ENCODE results near the gene NECTIN1.

NECTIN1 gene

GRCh38 chr11:119639642-119640205, 89.3 kb downstream of the NECTIN1 start:
- DNase-seq: no peak

GRCh38 chr11:119638851-119639250, 90.1 kb downstream of the NECTIN1 start:
- no peak for DNase-seq

DNA sequence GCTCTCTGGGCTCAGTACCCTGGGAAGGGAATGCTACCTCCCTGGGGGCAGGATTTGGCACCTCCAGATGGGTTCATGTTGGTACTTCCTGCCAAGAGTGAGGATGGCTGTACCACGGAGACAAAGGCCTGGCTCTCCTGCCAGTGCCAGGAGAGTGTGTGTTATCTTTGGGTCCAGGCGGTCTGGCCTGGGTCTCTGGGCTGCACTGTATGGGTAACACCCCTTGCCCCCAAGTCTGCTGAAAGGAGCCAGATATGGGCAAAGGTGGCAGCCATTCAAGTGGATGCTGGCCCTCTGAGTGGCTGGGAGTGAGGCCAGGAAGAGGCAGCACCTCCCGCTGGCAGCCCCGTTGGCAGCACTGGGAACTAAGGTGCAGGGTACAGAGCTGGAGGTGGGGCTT, 91.5 kb downstream of the NECTIN1 start:
- DNase-seq: no peak

DNA sequence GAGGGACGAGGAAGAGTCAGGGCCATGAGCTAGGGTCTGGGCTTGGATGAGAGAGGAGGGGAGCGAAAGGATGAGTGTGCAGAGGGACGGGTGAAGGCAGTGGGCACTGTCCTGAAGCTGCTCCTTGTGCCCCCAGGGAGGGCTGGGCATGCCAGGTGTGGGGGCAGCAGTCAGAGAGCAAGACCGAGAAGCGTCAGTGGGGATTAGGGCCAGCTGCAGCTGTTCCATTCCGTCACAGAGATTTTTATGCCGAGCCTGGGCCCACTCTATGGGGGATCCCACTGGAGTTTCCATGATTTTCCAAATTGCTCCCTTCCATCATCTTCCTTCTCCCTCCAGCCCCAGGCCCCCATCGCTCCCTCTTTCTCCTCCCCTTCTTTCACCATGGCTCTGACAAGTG, 93.2 kb downstream of the NECTIN1 start:
- no peak for DNase-seq

GRCh38 chr11:119635041-119635740, 93.8 kb downstream of the NECTIN1 start:
- DNase-seq: no peak

DNA sequence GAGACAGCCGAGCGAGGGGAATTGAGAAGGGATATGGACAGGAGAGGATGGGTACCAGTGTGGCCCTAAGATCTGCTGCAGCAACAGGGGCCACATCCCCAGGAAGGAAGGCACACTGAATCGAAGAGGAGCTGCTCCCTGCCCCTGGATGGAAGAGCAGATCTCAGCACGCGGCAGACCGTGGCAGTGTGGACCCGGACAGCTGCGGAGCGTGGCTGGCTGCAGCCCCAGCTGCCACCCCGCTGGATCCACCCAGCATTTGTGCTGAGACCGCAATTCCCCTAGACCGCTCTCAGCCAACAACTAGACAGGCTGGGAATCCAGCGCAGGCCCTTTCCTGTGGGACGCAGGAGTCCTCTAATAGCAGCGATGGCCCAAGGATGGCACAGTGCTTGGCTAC, 94.7 kb downstream of the NECTIN1 start:
- no peak for DNase-seq

DNA sequence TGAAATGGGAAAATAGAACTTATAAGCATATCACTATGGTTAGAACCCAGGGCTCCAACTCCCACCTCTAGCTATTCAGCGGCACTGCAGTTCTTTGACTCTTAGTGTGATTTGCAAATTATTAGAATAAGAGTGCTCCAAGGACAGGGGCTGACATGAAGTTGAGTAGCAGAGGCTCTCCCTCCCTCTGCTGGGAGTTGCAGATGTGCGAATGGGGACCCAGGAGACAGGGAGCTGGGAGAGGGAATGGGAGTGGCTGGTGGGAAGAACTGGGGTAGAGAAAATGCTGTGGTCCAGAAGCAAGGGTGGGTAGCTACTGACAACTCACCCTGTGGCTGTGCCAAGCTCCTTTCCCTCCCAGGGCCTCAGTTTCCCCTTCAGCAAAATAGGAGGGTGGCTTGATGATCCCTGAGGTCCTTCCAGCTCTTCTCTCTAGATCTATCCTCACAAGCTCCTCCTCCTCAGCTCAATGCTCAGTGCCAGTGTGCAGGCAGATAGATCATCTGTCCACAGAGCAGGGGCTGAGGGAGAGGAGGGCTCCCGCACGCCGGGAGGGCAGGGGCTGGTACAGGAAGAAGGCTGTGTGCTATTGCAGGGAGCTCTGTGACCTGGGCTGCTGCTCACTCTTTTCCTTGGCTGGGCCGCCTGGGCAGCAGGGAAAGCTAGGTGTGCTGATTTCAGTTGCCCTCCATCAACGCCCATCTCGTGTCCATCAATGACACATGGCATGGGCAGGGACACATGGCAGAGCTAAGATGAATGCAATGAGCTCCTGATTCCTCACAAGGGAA, 99.0 kb downstream of the NECTIN1 start:
- no peak for DNase-seq

DNA sequence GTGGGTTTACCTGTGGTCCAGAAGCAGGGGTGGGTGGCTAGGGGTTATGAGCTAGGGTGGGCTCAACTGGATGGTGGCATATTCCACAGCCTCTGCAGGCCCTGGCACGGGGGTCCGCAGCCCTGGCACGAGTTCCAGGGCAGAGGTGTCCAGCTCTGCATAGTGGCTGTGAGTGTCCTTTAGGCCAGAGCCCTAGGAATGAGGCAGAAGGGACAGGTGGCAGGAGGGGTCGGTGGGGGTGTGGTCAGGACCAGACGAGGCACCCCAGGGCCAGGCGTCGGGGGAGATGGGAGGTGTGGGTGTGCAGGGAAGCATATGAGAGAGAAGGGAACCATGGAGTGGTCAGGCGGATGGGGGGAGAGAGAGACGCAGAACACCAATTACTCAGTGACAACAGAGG, 99.9 kb downstream of the NECTIN1 start:
- no peak for DNase-seq

DNA sequence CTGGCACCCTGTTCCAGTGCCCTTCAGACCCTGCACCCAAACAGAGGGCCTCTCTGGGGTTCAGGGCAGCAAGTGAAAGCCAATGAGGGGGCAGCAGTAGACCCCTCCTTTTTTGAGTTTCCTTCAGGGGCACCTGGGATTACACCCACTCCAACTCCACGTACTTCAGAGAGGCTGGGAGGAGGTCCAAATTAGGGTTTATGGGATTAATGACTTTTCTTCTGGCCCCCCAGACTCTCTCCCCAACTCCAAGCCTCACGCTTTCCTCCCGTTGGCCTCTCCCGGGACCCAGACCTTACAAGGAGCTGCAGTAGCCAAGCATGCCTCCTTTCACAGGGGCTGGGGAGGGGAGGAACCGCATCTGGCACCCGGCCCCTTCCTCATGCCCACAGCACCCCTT, 101.7 kb downstream of the NECTIN1 start:
- no peak for DNase-seq

- DNase-seq: no peak
Observed at GRCh38 chr11:119626871-119627270, 102.1 kb downstream of the NECTIN1 start.

GRCh38 chr11:119626197-119626841, 102.7 kb downstream of the NECTIN1 start:
- DNase-seq: peak; percentile 60

DNA sequence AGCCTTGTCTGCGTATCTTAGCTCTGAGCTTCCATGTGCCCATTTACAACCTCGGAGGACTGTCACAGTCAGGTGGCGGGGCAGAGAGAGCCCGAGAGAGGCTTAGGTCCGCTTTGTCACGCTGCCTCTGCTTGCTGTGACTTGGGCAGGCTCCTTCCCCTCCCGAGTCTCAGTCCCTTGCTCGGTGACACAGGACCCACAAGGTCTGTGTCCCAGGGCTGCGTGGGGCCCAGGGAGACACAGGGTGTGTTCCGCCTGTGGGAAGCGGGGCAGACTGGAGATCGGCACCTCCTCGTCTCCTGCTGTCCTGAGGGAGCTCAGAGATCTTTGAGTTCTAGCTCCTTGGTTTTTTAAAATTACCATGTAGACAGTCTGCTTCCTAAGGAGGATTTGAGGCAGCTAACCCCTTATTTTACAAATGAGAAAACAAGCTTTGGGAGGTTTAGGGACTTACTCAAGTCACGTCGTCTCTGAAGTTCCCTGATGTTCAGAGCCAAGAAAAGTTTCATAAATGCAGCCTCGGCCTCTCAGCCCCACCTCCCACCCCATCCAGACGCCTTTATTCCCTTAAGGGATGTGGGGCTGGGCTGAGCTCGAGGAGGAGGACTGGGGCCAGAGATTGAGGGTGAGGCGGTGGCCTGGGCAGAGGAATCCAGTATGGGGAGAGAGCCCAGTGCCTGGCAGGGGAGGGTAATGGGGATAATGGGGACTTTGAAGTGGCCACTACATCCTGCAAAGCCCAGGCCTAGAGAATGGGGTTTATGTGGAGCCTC, 103.6 kb downstream of the NECTIN1 start:
- no peak for DNase-seq

DNA sequence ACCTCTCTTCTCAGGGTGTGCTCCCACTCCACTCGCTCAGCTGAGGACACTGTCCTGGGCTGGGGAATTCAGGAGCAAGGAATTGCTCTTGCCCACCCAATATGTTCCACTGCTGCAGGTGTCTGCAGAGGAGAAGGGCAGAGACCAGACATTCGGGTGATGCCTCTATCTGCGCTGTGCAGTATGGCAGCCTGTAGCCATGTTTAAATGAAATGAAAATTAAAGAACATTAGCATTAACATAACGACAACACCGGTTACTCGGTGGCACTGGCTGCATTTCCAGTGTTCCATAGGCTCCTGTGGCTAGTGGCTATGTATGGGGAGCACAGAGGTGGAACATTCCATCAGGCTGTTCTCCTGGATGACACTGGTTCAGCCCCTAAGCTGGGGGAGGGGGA, 104.4 kb downstream of the NECTIN1 start:
- DNase-seq: no peak

- no peak for DNase-seq
Observed at GRCh38 chr11:119624102-119624615, 104.8 kb downstream of the NECTIN1 start.

- DNase-seq: no peak
Observed at GRCh38 chr11:119623682-119624081, 105.3 kb downstream of the NECTIN1 start.

DNA sequence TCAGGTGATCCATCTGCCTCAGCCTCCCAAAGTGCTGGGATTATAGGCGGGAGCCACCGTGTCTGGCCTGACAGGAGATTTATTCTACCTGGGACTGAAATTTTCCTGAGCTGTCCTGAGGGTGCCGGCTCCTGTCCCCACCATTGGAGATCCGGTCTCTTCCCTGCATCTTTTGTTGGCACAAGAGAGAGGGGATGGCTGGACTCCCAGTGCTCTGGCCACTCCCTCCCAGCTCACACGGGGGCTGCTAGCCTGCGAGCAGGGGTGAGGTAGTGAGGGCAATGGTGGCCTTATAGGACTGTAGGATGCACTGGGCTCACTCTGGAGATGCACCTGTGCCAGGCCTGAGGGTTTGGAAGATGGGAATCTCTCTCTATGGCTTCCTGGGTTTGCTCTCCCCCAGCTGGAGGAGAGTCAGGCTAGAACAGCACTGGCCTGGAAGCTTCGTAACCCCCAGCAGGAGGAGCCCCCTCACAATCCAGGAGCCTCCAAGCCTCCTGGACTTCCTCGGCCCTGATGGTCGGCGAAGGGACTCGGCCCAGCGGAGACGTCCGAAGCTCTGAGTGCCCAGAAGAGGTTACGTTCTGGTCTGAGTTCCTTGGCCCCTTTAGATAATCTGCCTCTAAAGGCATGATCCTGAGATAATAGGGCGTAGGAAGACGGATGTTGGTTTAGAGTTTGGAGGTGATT, 106.4 kb downstream of the NECTIN1 start:
- DNase-seq: no peak

DNA sequence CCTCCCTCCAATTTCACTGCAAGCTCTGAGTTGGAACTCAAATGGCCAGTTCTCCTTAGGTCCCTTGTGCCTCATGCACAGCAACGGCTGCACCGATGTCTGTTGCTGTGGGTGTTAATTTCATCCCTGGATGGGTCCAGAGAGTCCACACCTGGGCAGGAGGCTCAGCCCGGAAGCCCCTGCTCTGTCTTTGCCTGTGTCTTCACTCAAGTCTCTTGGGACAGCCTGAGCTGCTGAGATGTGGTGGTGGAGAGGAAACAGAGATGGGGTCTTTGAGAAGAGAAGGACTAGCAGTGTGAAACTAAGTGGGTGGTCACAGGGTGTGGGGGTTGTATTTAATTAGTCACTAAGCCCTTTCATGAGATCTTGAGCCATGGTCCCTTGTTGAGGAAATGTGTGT, 109.3 kb downstream of the NECTIN1 start:
- DNase-seq: no peak

DNA sequence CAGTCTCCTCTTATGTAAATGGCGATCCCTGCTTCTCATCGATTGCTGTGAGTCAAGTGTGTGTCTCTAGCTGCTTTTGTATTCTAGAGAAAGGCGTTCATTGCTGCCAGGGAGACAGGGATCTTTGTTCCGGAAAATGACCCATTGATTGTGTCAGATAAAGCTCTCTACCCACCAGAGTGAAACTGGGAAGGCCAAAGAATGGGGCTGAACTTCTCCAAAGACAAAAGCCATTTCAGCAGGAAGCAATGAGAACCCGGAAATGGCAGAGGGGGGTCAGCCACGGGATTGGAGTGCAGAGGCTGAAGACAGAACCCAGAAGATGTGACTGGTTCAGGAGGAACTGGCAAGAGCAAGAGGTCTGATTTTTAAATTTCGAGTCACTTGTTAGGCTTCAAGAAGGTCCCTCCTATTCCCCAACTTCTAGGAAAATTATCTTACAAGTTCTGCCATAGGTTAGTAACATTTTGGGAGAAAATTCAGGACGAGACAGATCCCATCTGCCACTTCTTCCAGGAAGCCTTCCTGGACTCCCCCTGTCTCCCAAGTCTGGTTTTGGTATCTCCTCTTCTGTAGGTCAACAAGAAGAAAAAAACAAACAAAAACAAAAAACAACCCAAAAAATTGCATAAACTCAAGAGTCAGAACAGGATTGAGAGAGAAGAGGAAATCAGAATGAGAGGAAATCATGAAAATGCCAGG, 110.6 kb downstream of the NECTIN1 start:
- no peak for DNase-seq

GRCh38 chr11:119617340-119617713, 111.7 kb downstream of the NECTIN1 start:
- no peak for DNase-seq

- DNase-seq: no peak
Observed at GRCh38 chr11:119616586-119617339, 112.2 kb downstream of the NECTIN1 start.

GRCh38 chr11:119615882-119616196, 113.2 kb downstream of the NECTIN1 start:
- DNase-seq: no peak
